SKM-1 (cell line): Measurements from ENCODE around the gene EDC3.
"Not testable (repeated sequence)": the region's sequence is repeated elsewhere in the genome, so short reads cannot be mapped to it uniquely, and the experiment has no call there.

Source experiments
- DNase-seq: peaks from one replicate; lab custom pipeline; 2025; ENCODE audit not compliant: unreplicated experiment; lab: John Stamatoyannopoulos, UW

The EDC3 gene

GRCh38 chr15:74612677-74613076, 83.1 kb downstream of the EDC3 start:
- no peak for DNase-seq

- DNase-seq, result no peak
These were observed 84.0 kb downstream of the EDC3 start for GRCh38 chr15:74611834-74612233.

- no peak for DNase-seq
These were observed 84.5 kb downstream of the EDC3 start for GRCh38 chr15:74611341-74611740.

- no peak for DNase-seq
These were observed 85.4 kb downstream of the EDC3 start for GRCh38 chr15:74610302-74610951.

- DNase-seq, result no peak
These were observed 85.9 kb downstream of the EDC3 start for GRCh38 chr15:74609938-74610301.

GRCh38 chr15:74608786-74609185, 87.0 kb downstream of the EDC3 start:
- DNase-seq, result no peak

GRCh38 chr15:74605795-74606150, 90.1 kb downstream of the EDC3 start:
- no peak for DNase-seq

- DNase-seq, result no peak
These were observed 90.6 kb downstream of the EDC3 start for GRCh38 chr15:74604983-74605794.

GRCh38 chr15:74603789-74604705, 91.8 kb downstream of the EDC3 start:
- DNase-seq, result no peak

- DNase-seq, result no peak
These were observed 92.6 kb downstream of the EDC3 start for GRCh38 chr15:74603026-74603788.

- DNase-seq, result no peak
These were observed 96.7 kb downstream of the EDC3 start for GRCh38 chr15:74599156-74599555.

- DNase-seq, result peak; percentile 91
These were observed 97.5 kb downstream of the EDC3 start for GRCh38 chr15:74598126-74598842.

GRCh38 chr15:74597146-74597705, 98.6 kb downstream of the EDC3 start:
- DNase-seq, result not testable (repeated sequence)

GRCh38 chr15:74596736-74597135, 99.1 kb downstream of the EDC3 start:
- DNase-seq, result not testable (repeated sequence)

GRCh38 chr15:74595271-74595670, 100.6 kb downstream of the EDC3 start:
- no peak for DNase-seq

- no peak for DNase-seq
These were observed 101.4 kb downstream of the EDC3 start for GRCh38 chr15:74594455-74594854.

- no peak for DNase-seq
These were observed 102.7 kb downstream of the EDC3 start for GRCh38 chr15:74593122-74593521.

GRCh38 chr15:74592222-74592621, 103.6 kb downstream of the EDC3 start:
- no peak for DNase-seq

GRCh38 chr15:74589826-74590225, 106.0 kb downstream of the EDC3 start:
- DNase-seq, result no peak

- no peak for DNase-seq
These were observed 110.0 kb downstream of the EDC3 start for GRCh38 chr15:74585857-74586256.
